ENCODE measurements around the gene GMPR2. TPM values are rescaled to one million over a fixed set of nuclear protein-coding genes. Genes with fewer than 3 reads are reported as not detected.

Gene GMPR2
- total RNA-seq = 80.6 and 106 TPM in 2 replicates

GRCh38 chr14:24232645-24233537 lies at the start of gene GMPR2:
GMPR2 (plus strand) TSS chr14:24232929; CDS start chr14:24233254, 325 bp downstream.

GRCh38 chr14:24188251-24189058 lies 44.3 kb upstream of the GMPR2 start, which contains the start of gene IPO4:
IPO4 (minus strand) TSS chr14:24188816; CDS start chr14:24188787, 29 bp downstream.

GRCh38 chr14:24195186-24196070 lies 37.3 kb upstream of the GMPR2 start, which contains the start of gene TM9SF1:
TM9SF1 (minus strand) TSS chr14:24195441; CDS start chr14:24195019, 422 bp downstream.

GRCh38 chr14:24212924-24213865 lies 19.5 kb upstream of the GMPR2 start, which contains the start of gene CHMP4A:
CHMP4A (minus strand) TSS chr14:24213488; CDS start chr14:24213439, 49 bp downstream.

GRCh38 chr14:24215495-24216344 lies 17.0 kb upstream of the GMPR2 start, which contains the start of gene MDP1:
MDP1 (minus strand) TSS chr14:24216066; CDS start chr14:24215955, 111 bp downstream.

DNA sequence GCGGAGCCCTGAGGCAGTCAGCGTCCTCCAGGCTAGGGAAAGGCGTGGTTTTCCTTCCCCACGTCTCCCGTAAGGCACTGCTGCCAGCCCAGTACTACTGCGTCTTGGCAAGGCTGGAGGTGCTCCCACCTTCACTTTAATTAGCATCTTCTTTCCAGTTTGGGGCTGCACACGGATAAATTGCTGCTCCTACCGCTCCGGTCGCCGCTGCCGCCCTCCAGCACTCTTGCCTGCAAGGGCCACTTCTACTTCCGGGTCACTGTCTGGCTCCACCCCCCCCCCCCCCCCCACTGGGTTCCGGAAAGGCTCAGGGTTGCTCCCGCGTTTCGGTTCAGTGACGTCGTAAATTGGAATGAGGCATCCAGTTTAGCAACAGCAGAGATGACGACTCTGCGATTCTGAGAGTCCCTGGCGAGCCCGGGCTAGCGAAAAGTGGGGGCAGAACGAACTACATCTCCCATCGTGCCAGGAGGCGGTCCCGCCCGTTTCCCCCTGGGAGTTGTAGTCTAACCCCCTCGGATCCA lies 546 bp upstream of the GMPR2 start, which contains the start of gene NEDD8:
Gene NEDD8 (minus strand): TSS at position 247 of the 524 bp plus-strand sequence. CDS start 100 bp downstream, at position 147.

GRCh38 chr14:24262821-24263733 lies 30.3 kb downstream of the GMPR2 start, which contains the start of gene TGM1:
TGM1 (minus strand) TSS chr14:24263177; CDS start chr14:24262352, 825 bp downstream.

DNA sequence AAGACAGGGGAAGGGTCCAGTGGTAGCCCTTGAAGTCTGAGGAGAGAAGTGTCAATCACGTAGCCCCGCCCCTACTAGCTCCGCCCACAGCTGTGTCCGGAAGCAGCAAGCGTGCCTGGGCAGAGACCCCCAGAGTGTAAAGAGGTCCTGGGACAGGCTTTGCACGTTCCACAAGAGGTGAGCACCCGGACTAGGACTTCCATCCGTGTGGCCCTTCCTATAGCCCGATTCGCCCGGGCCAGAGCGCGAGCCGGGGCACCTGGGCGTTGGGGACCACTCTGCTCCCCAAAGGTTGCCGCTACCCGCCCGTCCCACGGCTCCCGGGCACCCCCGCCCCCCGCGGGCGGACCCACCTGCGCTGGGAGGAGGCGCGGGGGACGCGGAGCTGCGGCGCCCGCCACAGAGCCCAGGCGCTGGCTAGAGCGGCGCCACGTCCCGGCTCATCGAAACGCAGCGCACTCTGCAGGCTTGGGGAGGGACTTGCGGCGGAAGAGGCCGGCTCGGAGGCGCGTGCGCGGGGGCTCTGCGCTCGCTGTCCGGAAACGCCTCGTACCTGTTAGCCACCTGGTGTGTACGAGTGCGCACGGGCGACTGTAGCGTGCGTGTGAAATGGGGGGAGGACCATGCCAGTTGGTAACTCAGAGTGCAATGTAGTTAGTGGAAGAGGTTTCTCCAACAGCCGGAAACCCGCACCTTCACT lies 38.6 kb downstream of the GMPR2 start, which contains the start of gene RABGGTA:
Gene RABGGTA (minus strand): TSS at position 464 of the 700 bp plus-strand sequence. CDS start 482 bp downstream, outside the sequence.

Other genes starting within 250 kb of the GMPR2 start
- gene DHRS4L2, start 244.0 kb upstream of the GMPR2 start, total RNA-seq = 12.1 and 14.8 TPM in 2 replicates
- under 0.01 TPM in 1 of 2 replicates, not detected in the other for gene CARMIL3, start 180.9 kb upstream of the GMPR2 start, total RNA-seq
- gene CPNE6, start 161.4 kb upstream of the GMPR2 start, total RNA-seq = not detected in 2 replicates
- 6.7 and 9.0 TPM in 2 replicates for gene PCK2, start 138.6 kb upstream of the GMPR2 start, total RNA-seq
- gene DCAF11, start 118.2 kb upstream of the GMPR2 start, total RNA-seq = 65.9 and 89.1 TPM in 2 replicates
- 0.69 and 2.2 TPM in 2 replicates for gene NRL, start 118.0 kb upstream of the GMPR2 start, total RNA-seq
- 0.34 and 0.76 TPM in 2 replicates for gene FITM1, start 102.3 kb upstream of the GMPR2 start, total RNA-seq
- gene PSME1, start 96.7 kb upstream of the GMPR2 start, total RNA-seq = 142 and 144 TPM in 2 replicates
- 15.4 and 15.8 TPM in 2 replicates for gene EMC9, start 91.3 kb upstream of the GMPR2 start, total RNA-seq
- gene PSME2, start 86.3 kb upstream of the GMPR2 start, total RNA-seq = 109 and 142 TPM in 2 replicates
- 22.1 and 24.0 TPM in 2 replicates for gene RNF31, start 85.4 kb upstream of the GMPR2 start, total RNA-seq
- 43.9 and 55.4 TPM in 2 replicates for gene IRF9, start 71.7 kb upstream of the GMPR2 start, total RNA-seq
- 0.87 and 1.3 TPM in 2 replicates for gene REC8, start 60.8 kb upstream of the GMPR2 start, total RNA-seq
- 19.3 and 31.5 TPM in 2 replicates for gene IPO4, start 44.1 kb upstream of the GMPR2 start, total RNA-seq
- gene TM9SF1, start 37.5 kb upstream of the GMPR2 start, total RNA-seq = 39.6 and 58.0 TPM in 2 replicates
- not detected in 2 replicates for gene TSSK4, start 27.2 kb upstream of the GMPR2 start, total RNA-seq
- 23.7 and 27.1 TPM in 2 replicates for gene CHMP4A, start 19.4 kb upstream of the GMPR2 start, total RNA-seq
- 11.3 and 13.1 TPM in 2 replicates for gene MDP1, start 16.9 kb upstream of the GMPR2 start, total RNA-seq
- gene NEDD8, start 562 bp upstream of the GMPR2 start, total RNA-seq = 186 and 243 TPM in 2 replicates
- gene TINF2, start 9.7 kb downstream of the GMPR2 start, total RNA-seq = 45.1 and 70.4 TPM in 2 replicates
- gene TGM1, start 30.2 kb downstream of the GMPR2 start, total RNA-seq = 0.09 and 0.22 TPM in 2 replicates
- 10.7 and 12.2 TPM in 2 replicates for gene RABGGTA, start 38.7 kb downstream of the GMPR2 start, total RNA-seq
- 5.8 and 16.0 TPM in 2 replicates for gene DHRS1, start 66.9 kb downstream of the GMPR2 start, total RNA-seq
- 20.8 and 21.0 TPM in 2 replicates for gene NOP9, start 66.9 kb downstream of the GMPR2 start, total RNA-seq
- gene CIDEB, start 75.0 kb downstream of the GMPR2 start, total RNA-seq = 1.2 TPM in 2 replicates
- 2.3 and 3.1 TPM in 2 replicates for gene LTB4R2, start 77.2 kb downstream of the GMPR2 start, total RNA-seq
- 1.6 and 1.7 TPM in 2 replicates for gene LTB4R, start 78.6 kb downstream of the GMPR2 start, total RNA-seq
- gene ADCY4, start 102.1 kb downstream of the GMPR2 start, total RNA-seq = 51.0 and 57.6 TPM in 2 replicates
- 2.1 and 2.2 TPM in 2 replicates for gene RIPK3, start 107.1 kb downstream of the GMPR2 start, total RNA-seq
- 0.34 and 0.65 TPM in 2 replicates for gene NFATC4, start 135.3 kb downstream of the GMPR2 start, total RNA-seq
- gene NYNRIN, start 166.1 kb downstream of the GMPR2 start, total RNA-seq = 3.1 and 3.9 TPM in 2 replicates
- gene CBLN3, start 196.7 kb downstream of the GMPR2 start, total RNA-seq = 0.26 and 0.33 TPM in 2 replicates
- 43.3 and 49.2 TPM in 2 replicates for gene KHNYN, start 197.0 kb downstream of the GMPR2 start, total RNA-seq
- gene SDR39U1, start 209.8 kb downstream of the GMPR2 start, total RNA-seq = 7.4 TPM in 2 replicates

Data from dermis lymphatic vessel endothelial cell (primary cell).